NCI-H1436 (cell line): ENCODE data around the gene RAD52.

Experiments
- DNase-seq: peaks from one replicate; lab custom pipeline; 2025; lab: John Stamatoyannopoulos, UW

RAD52 gene

DNA sequence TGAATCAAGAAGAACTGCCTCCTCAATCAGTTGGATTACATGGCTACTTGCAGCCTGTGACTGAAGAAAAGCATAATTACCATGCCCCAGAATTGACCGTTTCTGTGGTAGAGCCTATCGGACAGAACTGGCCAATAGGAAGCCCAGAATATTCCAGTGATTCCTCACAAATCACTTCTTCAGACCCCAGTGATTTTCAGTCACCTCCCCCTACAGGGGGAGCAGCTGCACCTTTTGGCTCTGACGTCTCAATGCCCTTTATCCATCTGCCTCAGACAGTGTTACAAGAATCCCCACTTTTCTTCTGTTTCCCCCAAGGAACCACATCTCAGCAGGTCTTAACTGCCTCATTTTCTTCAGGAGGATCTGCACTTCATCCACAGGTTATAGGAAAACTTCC, 80.8 kb downstream of the RAD52 start:
- no peak for DNase-seq

GRCh38 chr12:867905-868304, 81.6 kb downstream of the RAD52 start:
- DNase-seq, result no peak

DNA sequence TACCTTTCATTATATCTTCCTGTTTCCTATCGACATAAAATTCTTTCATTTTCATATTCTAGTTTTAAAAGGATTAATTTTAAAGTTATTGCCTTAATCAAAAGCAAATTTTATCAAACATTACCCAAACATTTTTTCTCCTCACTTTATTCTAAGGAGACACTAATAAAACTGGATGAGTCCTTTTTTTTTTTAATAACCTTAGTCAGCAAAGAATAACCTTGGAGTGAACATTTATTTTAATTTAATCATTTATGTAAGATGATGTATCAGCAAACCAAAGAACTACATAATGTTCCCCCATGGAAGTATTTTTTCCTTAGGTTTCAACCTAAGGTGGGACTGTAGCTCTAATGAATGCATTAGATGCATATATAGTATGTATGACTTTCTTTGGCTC, 83.9 kb downstream of the RAD52 start:
- DNase-seq, result no peak

GRCh38 chr12:863285-863684, 86.2 kb downstream of the RAD52 start:
- no peak for DNase-seq

GRCh38 chr12:862303-862911, 87.1 kb downstream of the RAD52 start:
- no peak for DNase-seq
